Stimulated activated CD8-positive, alpha-beta memory T cell treated with anti-CD3 and anti-CD28 coated beads, Interleukin-4, amount 100 ng/mL, for 1 hour (primary cell): Measurements from ENCODE around the gene RPE65.
"Not testable (repeated sequence)": the region's sequence is repeated elsewhere in the genome, so short reads cannot be mapped to it uniquely, and the experiment has no call there.

Experiments
- DNase-seq, 2 donors: peaks; one replicate each; pipeline ENCODE4 v3.0.0-alpha.2; 2020; ENCODE audit warnings: low read depth in 2 of 2, low spot score in 1 of 2

The RPE65 gene

DNA sequence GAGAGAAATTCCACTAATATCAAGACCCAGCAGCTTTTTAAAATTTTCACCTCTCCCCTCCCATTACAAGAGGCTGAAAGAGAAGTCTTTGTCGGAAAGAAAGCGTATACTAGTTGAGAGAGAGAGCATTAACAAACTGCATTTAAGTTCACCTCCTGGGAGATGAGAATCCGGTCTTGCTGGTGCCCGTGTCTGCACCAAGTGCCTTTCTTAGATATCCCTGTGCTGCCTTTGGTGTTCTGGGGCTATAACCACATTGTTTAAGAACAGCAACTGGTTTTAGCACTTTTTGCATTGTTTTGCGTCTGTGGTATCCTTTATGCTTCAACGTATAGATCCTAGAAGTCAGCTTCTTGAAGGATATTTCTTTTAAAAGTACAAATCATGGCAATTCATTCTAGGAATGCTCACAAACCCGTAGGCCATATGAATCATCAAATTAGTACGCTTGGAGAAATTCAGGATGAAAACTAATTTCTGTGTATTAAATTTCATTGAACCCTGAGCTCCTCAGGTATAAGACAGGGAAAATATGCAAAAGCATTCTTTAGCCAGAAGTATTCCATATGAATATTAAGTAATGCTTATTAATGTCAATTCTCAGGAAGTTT lies 3.4 kb upstream of the RPE65 start:
- no peak for DNase-seq

DNA sequence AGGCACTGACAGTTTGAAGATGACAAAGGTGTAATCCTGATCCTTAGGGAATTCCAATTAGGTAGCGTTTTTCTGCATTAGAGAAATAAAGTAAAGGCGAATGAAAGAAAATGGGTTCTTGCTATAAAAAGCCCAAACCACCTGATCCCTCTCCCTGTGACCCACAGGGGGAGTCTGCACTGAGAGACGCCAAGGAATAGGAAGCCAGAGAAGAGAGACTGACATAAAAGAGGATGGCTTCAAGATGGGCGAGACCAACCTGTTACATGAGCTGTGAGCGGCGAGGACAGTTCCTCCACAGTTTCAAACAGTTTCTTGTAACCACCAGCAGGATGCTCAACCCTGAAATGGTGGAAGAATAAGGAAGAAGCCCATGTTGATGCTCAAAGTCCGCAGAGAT lies 1.4 kb downstream of the RPE65 start:
- DNase-seq = no peak

DNA sequence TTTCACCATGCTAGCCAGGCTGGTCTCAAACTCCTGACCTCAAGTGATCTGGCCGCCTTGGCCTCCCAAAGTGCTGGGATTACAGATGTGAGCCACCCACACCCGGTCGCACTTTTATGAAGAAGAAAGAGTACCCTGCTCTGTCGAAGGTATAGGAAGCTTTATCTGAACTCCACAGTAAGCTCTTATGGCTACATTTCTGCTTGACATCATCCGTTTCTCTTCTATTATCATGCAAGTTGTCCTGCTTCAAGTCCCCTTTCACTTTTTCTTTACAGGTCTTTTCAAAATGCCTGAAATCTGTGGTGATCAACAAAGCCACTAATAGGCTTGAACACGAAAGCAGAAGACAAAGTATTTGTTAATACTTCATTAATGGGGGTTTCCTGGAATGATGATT lies 4.0 kb downstream of the RPE65 start:
- DNase-seq = no peak

DNA sequence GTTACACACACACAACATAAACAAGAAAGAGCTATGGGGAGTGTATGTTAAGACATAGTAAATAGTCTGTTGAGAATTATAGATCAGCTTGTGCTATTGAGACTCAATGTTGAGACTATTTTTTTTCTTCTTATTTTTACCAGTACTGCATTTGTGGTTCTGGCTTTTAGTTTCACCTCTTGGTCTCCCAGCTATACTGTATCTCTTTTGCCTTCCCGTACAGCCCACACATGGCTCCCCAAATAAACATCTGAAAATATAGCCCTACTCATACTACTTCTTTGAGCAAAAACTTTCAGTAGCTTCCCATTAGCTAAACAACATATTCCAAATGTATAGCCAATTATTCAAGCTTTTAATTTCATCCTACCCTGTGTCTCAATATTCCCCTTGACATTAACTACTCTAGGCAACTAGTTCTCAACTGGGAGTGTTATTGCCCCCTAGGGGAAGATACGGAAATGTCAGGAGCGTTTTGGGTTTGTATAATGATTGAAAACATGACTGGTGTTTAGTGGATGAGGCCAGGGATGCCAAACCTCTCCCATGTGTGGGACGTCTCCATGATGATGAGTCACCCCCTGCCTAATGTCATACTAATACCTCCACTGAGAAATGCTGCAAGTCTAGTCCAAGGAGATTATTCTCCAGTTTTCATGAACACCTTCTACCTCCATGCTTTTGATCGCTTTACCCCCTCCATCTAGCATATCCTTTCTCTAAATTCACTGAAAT lies 6.8 kb downstream of the RPE65 start:
- DNase-seq = no peak

DNA sequence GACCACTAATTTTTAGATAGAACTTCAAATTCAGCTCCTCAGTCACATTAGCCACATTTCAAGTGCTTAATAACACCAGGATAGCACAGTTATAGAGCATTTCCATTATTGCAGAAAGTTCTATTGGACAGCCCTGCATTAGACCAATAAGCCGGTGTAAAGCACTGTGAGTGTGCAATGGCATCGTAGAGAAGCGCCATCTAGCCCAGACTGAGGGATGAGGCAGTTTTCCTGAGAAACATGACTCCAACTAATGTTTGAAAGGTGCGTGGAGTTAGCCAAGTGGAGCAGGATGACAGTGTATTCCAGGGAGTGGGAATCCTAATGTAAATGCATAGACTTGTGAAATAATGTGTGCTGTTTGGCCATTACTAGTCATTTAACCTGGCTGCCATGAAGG lies 7.7 kb downstream of the RPE65 start:
- DNase-seq = no peak

DNA sequence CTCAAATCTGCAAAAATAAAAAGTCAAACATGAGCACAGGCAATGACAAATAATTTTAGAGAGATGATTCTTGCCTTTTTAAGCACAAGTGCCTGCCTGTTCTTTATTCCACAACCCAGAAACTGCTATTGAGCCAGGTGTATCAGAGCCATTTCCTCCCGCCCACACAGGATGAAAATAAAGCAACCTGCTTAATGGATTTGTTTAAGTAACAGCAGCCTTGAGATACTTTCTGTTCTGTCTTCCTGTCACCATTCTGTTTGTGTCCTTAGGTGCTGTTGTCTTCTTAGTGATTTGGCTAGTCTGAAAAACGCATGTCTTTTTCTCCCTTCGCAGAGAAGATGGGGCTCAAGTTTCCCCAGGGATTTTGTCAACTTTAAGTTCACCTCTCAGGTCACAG lies 11.4 kb downstream of the RPE65 start:
- no peak for DNase-seq

DNA sequence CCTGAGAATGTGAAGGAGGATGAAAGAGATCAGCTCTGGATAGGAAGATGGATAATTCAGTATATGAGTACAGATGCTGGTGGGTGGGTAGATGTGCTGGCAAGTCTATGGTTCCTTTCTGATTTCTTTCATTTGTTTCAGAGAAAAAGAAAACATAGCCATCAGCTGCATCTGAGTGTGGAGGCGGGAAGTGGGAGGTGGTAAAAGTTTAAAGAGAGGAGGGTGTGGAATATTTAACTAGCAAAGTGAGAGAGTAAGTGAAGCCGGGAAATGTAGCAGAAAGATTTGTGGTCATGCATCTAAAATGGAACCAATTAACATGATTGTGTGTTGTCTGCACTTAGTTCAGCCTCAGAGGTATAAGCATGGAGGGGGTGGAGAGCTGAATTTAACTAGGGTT lies 16.4 kb downstream of the RPE65 start:
- DNase-seq = no peak

GRCh38 chr1:68431076-68431475 lies 18.7 kb downstream of the RPE65 start:
- DNase-seq = no peak

- no peak for DNase-seq
Observed at GRCh38 chr1:68429233-68429808, 20.4 kb downstream of the RPE65 start.

GRCh38 chr1:68426594-68426993 lies 23.2 kb downstream of the RPE65 start:
- DNase-seq = no peak

DNA sequence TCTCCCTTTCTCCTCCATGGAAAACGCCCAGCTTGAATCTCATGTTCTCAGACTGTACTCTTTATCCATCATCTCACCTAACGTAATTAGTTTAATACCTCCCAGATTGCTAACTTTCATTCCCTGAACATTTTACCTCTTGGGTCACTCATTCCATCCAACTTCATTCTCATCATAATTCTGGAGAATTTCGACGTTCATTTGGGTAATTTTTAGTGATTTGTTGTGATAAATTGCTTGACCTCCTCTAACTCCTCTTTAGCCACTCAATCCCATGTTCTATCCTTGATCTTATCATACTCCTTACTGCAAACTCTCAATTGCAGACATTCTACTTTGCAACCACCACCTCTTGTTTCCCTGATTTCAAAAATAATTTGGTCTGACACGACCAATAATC lies 28.4 kb downstream of the RPE65 start:
- DNase-seq = no peak

DNA sequence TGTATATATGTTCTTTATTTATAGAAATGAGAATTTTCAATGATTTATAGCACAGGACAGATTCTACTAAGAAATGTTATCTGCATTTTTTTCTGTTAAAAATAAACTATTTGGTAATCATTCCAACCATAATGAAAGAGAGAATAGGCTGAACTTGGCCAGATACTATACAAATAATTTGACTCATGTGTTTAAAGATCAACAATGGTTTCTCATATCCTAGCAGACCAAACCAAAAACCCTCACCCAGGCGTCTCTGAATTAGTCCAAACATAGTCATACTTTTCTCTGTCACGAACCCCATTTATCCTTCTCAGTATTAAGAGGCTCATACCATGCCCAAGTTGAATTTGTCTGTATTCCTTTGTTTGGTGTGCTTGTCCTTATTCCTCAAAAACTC lies 40.3 kb downstream of the RPE65 start:
- no peak for DNase-seq

GRCh38 chr1:68401506-68401905 lies 48.2 kb downstream of the RPE65 start:
- DNase-seq = no peak

DNA sequence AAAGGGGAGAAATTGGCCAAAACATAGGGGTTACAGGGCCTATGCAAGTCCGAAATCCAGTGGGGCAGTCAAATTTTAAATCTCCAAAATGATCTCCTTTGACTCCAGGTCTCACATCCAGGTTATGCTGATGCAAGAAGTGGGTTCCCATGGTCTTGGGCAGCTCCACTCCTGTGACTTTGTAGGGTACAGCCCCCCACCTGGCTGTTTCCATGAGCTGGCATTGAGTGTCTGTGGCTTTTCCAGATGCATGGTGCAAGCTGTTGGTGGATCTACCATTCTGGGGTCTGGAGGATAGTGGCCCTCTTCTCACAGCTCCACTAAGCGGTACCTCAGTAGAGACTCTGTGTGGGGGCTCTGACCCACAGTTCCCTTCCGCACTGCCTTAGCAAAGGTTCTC lies 54.2 kb downstream of the RPE65 start:
- DNase-seq = not testable (repeated sequence)

- DNase-seq = not testable (repeated sequence)
Observed at GRCh38 chr1:68392474-68392873, 57.3 kb downstream of the RPE65 start.

DNA sequence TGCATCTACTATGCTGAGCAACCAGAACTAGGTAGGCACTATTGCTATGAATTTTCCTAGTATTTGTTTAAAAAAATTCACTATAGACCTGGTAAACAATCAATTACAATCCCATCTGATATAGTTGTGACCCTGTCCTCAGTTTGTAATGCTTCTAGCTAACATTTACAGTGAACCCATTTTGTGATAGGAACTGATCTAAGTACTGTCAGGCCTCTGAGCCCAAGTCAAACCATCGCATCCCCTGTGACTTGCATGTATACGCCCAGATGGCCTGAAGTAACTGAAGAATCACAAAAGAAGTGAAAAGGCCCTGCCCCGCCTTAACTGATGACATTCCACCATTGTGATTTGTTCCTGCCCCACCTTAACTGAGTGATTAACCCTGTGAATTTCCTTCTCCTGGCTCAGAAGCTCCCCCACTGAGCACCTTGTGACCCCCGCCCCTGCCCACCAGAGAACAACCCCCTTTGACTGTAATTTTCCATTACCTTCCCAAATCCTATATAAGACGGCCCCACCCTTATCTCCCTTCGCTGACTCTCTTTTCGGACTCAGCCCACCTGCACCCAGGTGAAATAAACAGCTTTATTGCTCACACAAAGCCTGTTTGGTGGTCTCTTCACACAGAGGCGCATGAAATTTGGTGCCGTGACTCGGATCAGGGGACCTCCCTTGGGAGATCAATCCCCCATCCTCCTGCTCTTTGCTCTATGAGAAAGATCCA lies 63.8 kb downstream of the RPE65 start:
- DNase-seq = not testable (repeated sequence)

DNA sequence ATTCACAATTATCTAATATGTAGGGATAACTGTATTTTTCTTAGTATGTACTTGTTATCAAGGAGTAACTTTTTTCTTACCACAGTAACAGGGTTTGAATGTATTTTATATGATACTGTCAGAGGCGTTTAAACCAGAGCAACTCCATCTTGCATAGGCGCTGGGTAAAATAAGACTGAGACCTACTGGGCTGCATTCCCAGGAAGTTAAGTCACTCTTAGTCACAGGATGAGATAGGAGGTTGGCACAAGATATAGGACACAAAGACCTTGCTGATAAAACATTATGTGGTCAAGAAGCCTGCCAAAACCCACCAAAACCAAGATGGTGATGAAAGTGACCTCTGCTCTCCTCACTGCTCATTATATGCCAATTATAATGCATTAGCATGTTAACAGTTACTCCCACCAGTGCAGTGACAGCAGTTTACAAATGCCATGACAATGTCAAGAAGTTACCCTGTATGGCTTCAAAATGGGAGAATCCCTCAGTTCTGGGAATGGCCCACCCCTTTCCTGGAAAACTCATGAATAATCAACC lies 64.8 kb downstream of the RPE65 start:
- no peak for DNase-seq

DNA sequence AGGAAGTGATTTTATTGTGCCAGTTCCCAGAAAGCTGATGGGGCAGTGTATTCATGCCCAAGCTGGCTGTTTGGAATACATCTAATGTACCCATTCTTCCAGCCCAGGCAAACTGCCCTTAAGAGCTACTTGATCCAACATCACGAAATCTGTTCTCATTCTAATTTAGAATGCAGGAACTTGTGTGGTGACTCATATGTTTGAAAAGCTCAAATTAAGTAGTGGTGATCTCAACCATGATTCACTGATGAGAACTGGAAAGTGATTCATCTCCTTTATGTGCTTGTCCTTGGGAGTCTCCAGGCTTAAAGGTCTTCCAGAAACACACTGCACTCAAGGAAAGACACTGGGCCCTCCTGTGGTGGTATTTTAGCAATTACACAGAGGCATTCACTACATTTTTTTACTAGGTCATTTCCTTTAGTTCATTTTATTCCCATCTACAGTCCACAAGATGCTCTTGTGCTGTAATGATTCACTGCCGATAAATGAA lies 65.4 kb downstream of the RPE65 start:
- DNase-seq = no peak

GRCh38 chr1:68383092-68383491 lies 66.7 kb downstream of the RPE65 start:
- DNase-seq = no peak

DNA sequence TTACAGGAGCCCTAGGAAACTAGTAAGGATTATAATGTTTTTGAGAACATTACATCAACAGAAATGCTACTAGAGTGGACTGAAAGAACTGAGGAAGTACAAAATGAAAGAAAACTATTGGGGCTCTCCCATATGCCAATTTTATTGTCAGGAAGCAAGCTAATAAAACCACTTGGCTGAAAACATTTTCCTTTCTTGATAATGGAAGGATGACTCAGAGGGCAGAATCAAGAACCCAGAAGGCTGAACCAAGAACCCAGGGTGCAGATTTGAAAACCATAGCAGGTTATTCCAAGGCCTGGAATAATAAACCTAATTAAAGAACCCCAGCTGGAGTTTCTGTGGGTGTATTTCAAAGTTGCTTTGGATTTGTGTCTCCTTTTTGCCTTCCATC lies 70.7 kb downstream of the RPE65 start:
- DNase-seq = no peak
